ENCODE results near the gene SEC16B.

Gene SEC16B

DNA sequence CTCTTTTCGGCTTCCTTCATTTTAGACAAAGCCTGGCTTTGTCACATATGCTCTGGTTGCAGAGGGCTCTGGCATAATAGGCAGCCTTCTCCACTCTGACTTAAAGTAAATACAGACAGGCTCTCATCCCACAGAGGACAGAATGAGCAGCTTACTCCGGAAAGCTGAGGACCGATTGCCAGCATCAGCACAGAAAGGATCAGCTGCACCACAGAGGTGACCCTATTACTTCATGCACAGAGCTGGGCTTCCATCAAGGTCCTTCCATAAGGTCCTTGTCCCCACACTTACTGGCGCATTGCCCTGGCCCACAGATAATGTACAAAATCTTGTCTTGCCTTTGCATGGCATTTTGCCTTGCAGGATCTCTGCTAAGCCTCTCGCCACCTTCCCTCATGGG lies 67.6 kb downstream of the SEC16B start:
- no peak for DNase-seq (ENCODE audit: low spot score)

DNA sequence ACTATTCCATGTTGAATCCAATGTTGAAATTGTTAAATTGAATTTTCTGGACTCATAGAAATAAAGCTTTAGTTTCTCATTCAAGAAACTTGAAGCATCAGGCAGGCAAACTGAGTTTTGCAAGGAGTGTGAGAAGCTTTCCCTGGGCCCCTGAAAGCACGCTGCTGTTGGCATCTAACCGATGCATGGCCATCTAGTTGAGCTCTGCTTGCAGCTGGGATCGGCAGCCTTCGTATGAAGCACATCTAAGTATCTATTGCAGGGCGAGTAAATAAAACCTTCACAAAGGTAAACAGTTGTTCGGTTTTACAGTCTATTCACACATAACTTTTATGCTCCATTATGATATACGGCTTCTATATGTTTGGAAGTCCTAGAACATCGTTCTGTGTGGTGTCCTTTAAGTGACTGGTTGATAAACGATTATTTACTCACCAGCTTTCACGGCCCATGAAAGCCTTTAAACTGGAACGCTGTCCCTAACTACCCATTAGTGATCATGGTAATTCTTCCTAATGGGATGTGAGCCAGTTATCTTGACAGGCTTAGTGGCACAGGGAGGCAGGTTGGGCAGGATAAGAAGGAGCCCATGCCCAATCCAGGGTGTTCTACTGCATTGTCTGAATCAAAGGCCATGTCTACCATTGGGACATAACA lies 71.7 kb downstream of the SEC16B start:
- no peak for DNase-seq (ENCODE audit: low spot score)

DNA sequence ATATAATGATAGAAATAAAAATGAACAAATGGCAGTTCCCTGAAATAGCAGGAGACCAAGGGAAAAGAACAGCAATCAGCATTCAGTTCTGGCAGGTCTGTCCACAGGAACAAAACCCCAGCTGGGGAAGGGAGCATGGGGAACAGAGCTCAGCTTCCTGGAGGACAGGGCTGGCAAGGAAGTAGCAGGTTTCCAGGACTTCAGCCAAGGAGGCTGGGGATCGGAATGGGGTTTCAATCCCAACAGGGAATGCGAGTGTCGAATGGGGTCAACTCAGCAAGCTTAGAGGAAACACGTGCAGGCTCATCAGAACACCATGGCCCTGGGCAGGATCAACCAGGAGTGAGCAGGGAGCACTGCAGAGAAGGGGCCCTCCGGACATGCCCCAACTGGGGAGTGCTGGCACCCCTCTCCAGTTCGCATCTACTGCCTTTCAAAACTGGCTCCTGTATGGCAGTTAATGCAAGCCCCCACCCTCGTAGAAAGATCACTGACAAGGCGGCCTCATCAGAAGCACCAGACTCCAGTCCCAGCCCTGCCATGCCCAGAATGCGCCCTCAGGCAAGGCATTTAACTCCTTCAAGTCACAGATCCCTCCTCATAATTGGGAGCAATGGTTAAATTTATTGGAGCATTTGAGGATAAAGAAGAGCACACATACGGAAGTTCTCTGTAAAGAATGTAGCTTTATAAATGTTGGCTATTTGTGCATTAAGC lies 72.4 kb downstream of the SEC16B start:
- DNase-seq (ENCODE audit: low spot score), result no peak

Data from iPS-NIHi11 (cell line).